Right cardiac atrium (tissue), 5 donors: Measurements from ENCODE around the gene RNF181. TPM values are rescaled to one million over a fixed set of nuclear protein-coding genes. Genes with fewer than 3 reads are reported as not detected.

ENCODE experiments used
- ATAC-seq, 2 donors: fragments of 200-7000 bp; cut with Tn5 transposase; one replicate each; pipeline versions ENCODE4 v1.8.0 to v1.9.1; 2020; ENCODE audit warnings: moderate library complexity in 2 of 2, mild to moderate bottlenecking in 1 of 2
- DNase-seq, 3 donors: peaks; one replicate each; pipeline ENCODE4 v3.0.0-alpha.2; 2020
- H3K27ac ChIP-seq: one replicate; pipeline ENCODE4 v1.5.1; 2013; ENCODE audit warnings: mild to moderate bottlenecking, low read length, control low read depth, moderate library complexity
- H3K27me3 ChIP-seq: one replicate; pipeline ENCODE4 v1.6.1; 2013; ENCODE audit not compliant: control insufficient read depth, insufficient read depth
- H3K4me1 ChIP-seq: one replicate; pipeline ENCODE4 v1.6.1; 2013; ENCODE audit warnings: low read length; ENCODE audit not compliant: control insufficient read depth, insufficient read depth
- H3K4me3 ChIP-seq: one replicate; pipeline ENCODE4 v1.5.1; 2013; ENCODE audit warnings: low read length, control low read depth
- H3K9me3 ChIP-seq: one replicate; pipeline ENCODE4 v1.6.1; 2013; ENCODE audit warnings: low read length; ENCODE audit not compliant: control insufficient read depth
- WGBS: extraction: QIAGEN DNeasy Blood & Tissue Kit; methylation state at CpG from one replicate; pipeline ENCODE4 v1.1.7; 2013; 5-methylcytosine and 5-hydroxymethylcytosine counted together
- intact Hi-C, 4 donors: fragments of 100-400 bp; cut with DNase I; formaldehyde crosslinking; loops; one replicate each; pipeline versions ENCODE4 v1.11.0 to v1.14.0; 2022 to 2023
- long read RNA-seq, 4 donors: library from polyadenylated mRNA; unstranded; transcript quantifications; one replicate each; pipeline ENCODE4 v2.0.0, GENCODE V29; 2020 to 2021
- polyA plus RNA-seq: library from polyadenylated mRNA; stranded (reverse); fragments of 200-250 nt; gene quantifications from one replicate; pipeline ENCODE4 v1.2.3, GENCODE V29; 2013
- total RNA-seq, 4 donors: library from RNA; stranded (reverse); fragmentation: NEBNext Ultra II Directional; extraction: Animal tissue kit (Norgen Biotek cat#: 25700); gene quantifications; one replicate each; pipeline ENCODE4 v1.2.1, GENCODE V29; 2021
- donor health status: healthy with polysubstance abuse.
- donor health status: DM: no; HTN: yes; CAD: no.
- donor health status: DM: no; HTN: no; CAD: no.
- donor health status: DM: no; HTN: yes; CAD: no; lungs with severe emphysema.
- donor health status: DM: yes; HTN: yes; CAD: no.

Gene RNF181, protein sequence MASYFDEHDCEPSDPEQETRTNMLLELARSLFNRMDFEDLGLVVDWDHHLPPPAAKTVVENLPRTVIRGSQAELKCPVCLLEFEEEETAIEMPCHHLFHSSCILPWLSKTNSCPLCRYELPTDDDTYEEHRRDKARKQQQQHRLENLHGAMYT
- total RNA-seq (100 to 1,000 TPM in 2 of 4 donors, 10 to 100 TPM in 2; 96.1 to 111 (median 102) TPM), polyA plus RNA-seq (169 TPM)
- long read RNA-seq, donor 1, transcript RNF181-201 (5 exons, 569 nt) = major isoform, 31 of 39 reads
- long read RNA-seq, donor 1, partial matches to known transcripts = 0 of 39 reads
- long read RNA-seq, donor 1, other reads (novel, unspliced or antisense) = 5 of 39 reads
- long read RNA-seq, donor 2, transcript RNF181-201 (5 exons, 569 nt) = major isoform, 30 of 37 reads
- long read RNA-seq, donor 2, partial matches to known transcripts = 0 of 37 reads
- long read RNA-seq, donor 2, other reads (novel, unspliced or antisense) = 6 of 37 reads
- long read RNA-seq, donor 3, transcript RNF181-201 (5 exons, 569 nt) = major isoform, 21 of 31 reads
- long read RNA-seq, donor 3, partial matches to known transcripts = 1 of 31 reads
- long read RNA-seq, donor 3, other reads (novel, unspliced or antisense) = 6 of 31 reads
- long read RNA-seq, donor 4, transcript RNF181-201 (5 exons, 569 nt) = major isoform, 11 of 14 reads
- long read RNA-seq, donor 4, partial matches to known transcripts = 0 of 14 reads
- long read RNA-seq, donor 4, other reads (novel, unspliced or antisense) = 2 of 14 reads

DNA sequence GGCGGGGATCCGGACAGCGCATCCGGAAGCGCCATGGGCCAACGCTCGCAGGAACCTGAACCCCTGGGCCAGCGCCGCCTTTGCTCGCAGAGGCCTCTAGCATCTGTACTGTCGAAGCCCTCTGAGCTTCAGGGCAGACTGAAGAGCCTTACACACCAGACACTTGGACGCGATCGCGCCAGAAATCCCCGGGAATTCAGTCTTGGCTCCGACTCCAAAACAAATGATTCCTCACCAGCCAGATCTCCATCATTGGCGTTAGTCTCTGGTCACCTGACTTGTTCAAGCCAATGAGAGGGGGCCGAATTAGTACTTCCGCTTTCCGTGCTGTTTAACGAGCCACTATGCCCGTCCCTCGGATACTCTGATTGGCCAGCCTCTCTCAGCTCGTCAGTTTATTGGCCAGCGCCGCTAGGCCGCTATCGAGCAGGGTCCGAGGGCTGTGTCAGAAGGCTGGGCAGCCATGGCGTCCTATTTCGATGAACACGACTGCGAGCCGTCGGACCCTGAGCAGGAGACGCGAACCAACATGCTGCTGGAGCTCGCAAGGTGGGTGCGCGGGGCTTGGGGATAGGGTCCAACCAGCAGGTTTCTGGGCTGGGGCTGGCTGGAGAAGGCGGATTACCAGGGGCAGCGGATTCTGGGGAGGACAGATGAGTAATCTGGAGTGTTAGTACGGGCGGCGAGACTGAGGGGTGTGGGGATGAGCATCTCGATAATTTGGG, at the start of gene RNF181:
TSS of gene RNF181 (plus strand) at position 445 of the 725 bp plus-strand sequence. CDS start at position 464, 19 bp downstream.
- intact Hi-C loops = no loop called here
- under 1% methylated on average over 47 of the region's 47 CpGs for WGBS
- H3K4me1 ChIP-seq = peaks cover 16% of the 10 kb centered on the region

DNA sequence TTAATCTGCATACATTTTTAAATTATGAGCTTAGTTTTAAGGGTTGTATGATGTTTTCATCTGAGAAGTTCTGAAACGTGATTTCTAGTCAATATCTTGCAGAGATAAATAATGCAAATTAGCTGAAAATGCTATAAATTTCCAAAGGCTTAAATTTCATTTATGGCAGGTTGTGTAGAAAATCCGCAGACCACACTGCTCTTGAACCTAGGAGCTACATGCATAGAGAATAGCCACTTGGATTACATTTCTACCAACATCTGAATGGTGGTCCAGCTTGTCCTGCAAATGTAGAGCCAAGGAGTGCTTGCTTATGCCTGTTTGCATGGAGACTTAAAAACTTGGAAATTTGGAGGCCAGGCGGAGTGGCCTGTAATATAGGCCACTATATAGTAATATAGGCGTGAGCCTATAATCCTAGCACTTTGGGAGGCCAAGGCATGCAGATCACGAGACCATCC, 49.7 kb upstream of the RNF181 start:
- H3K4me3 ChIP-seq = no peak overlapping the region
- intact Hi-C loops = no loop called here
- H3K27me3 ChIP-seq = no peaks in the 10 kb centered on the region
- 85% methylated on average over 5 of the region's 5 CpGs for WGBS
- H3K27ac ChIP-seq = no peak overlapping the region
- peaks cover 2% of the 10 kb centered on the region for H3K4me1 ChIP-seq
- no peaks in the 10 kb centered on the region for H3K9me3 ChIP-seq
- ATAC-seq (no peak), DNase-seq (no peak)

More for the DNA sequence above, at the start of gene RNF181:
- no peaks in the 10 kb centered on the region for H3K9me3 ChIP-seq
- DNase-seq (peak; percentile 95 to 97 (median 95)), ATAC-seq (peak; percentile 96 to 97)
- H3K4me3 ChIP-seq = peak within 1 kb of the TSS; percentile 73
- H3K27ac ChIP-seq = peak within 1 kb of the TSS; percentile 95
- H3K27me3 ChIP-seq = no peaks in the 10 kb centered on the region

DNA sequence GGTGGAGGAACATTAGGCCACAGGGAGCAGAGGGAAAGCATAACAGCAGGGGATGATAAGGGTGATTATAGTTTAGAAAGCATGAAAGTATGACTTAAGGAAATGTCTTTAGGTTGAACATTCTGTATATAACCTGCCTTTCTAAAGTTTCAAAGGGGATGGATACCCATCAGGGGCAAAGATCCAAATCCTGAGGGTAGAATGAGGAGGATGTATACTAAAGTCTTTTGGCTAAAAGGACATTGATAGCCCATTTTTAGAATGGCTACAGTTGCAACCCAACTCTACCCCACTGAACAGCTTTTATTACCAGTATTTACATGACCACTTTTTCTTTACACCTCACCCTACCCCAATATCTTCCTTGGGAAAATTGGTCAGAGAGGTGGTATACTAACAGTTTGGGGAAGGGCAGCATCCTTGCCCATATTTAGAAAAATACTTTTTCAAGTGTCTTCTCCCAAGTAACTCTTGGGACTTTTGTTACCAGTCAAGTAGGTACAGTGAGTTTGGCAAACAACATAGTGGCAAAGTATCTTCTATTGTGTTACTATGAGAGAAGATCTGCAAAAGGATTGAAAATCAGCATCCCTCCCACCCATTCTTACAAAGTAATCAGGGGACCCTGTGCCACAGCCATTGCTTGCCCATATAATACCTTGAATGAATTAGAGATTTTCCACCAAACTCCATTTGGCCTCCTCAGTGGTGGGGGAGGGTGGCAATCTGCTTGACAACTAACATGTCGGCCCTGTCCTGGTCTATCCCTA, 48.3 kb upstream of the RNF181 start:
- H3K27ac ChIP-seq = no peak overlapping the region
- peak in 1 of 2 donors; percentile 5 for ATAC-seq
- DNase-seq = no peak

DNA sequence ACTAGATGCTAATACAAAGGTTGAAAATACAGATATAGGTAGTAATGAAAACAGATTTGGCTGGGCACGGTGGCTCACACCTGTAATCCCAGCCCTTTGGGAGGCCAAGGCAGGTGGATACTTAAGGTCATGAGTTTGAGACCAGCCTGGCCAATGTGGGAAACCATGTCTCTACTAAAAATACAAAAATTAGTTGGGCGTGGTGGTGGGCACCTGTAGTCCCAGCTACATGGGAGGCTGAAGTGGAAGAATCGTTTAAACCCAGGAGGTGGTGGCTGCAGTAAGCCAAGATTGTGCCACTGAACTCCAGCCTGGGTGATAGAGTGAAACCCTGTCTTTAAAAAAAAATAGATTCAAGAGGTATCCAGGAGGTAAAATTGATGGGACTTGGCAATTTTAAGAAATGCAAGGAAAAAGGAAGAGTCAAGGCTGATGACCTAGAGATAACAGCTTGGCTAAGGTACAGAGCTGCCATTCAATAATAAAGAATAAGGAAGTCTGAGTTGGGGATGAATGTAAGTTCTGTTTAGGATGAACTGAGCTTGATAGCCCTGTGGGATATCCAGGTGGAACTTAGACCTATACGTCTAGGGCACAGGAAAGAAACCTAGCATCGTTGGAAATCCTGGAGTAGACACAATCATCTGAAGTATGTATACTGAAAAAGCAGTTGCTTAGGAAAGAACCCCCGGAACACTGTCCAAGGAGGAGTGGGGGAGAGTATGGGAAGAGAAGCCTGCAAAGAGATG, 47.5 kb upstream of the RNF181 start:
- DNase-seq (no peak), ATAC-seq (no peak)
- H3K27me3 ChIP-seq = no peaks in the 10 kb centered on the region
- no peak overlapping the region for H3K4me3 ChIP-seq
- no peak overlapping the region for H3K27ac ChIP-seq
- H3K9me3 ChIP-seq = no peaks in the 10 kb centered on the region
- H3K4me1 ChIP-seq = no peaks in the 10 kb centered on the region
- WGBS = 75% methylated on average over 6 of the region's 6 CpGs
- intact Hi-C loops = no loop called here

More for the DNA sequence above, 48.3 kb upstream of the RNF181 start:
- Histone ChIP-seq H3K4me3 (no peak overlapping the region), H3K4me1 (no peaks in the 10 kb centered on the region), H3K27me3 (no peaks in the 10 kb centered on the region), H3K9me3 (no peaks in the 10 kb centered on the region)
- intact Hi-C loops = no loop called here
- WGBS = 71% methylated on average over 1 of the region's 1 CpG

DNA sequence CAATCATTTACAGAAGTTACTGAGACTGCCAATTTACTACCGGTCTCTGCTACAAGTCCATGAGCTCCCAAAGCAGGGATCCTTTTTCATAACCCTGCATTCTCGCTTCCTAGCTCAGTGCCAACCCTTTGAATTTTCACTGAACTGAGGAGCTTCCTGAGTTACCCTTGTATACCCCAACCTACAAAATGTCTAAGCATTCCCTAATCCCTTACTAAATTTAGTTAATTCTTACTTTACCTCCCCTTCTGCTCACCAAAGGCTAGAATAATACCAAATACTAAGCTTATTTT, 47.0 kb upstream of the RNF181 start:
- Histone ChIP-seq H3K27ac (no peak overlapping the region), H3K27me3 (no peaks in the 10 kb centered on the region), H3K9me3 (no peaks in the 10 kb centered on the region), H3K4me3 (no peak overlapping the region), H3K4me1 (no peaks in the 10 kb centered on the region)
- intact Hi-C loops = no loop called here
- no peak for ATAC-seq
- 66% methylated on average over 2 of the region's 2 CpGs for WGBS
- DNase-seq = no peak

DNA sequence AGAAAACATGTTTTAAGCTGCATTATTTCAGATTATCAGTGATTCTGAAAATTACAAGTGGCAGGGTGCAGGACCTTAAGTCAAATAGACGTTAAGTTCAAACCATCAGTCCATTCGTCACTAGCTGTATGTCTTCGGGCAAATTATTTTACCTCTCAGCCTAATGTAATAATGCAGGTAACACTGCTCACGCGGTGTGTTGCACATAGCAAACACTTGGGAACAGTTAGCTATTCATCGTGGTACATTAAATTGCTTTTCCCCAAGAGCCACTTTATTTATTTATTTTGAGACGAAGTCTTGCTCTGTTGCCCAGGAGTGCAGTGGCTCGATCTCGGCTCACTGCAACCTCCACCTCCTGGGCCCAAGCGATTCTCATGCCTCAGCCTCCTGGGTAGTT, 46.5 kb upstream of the RNF181 start:
- H3K27me3 ChIP-seq = no peaks in the 10 kb centered on the region
- H3K27ac ChIP-seq = no peak overlapping the region

DNA sequence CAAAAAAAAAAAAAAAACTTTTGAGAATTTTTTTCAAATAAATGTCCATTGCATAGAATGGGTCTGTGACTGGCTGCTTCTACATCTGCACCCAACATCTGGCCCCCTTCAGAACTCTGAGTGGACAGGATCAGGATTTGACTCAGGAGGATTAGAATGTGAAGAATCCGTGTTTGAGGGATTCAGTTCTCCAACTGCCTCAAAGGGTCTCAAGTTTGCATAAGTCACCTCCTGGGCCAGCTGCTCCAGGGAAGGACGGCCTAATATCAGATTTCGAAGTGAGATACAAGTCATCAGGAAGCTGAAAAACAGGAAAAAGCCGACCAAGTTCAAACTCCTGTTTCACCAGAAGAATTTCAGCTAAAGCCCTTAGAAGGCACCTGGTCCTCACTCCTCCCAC, 45.7 kb upstream of the RNF181 start:
- no peaks in the 10 kb centered on the region for H3K27me3 ChIP-seq
- ATAC-seq (no peak), DNase-seq (no peak)
- no peaks in the 10 kb centered on the region for H3K9me3 ChIP-seq
- no peak overlapping the region for H3K27ac ChIP-seq
- 49% methylated on average over 4 of the region's 4 CpGs for WGBS
- intact Hi-C loops = loop anchor here in 1 of 4 donors (2.0 kb wide), 1 partner anchor 129 kb away; no protein-coding TSS in a partner anchor
- H3K4me3 ChIP-seq = no peak overlapping the region
- H3K4me1 ChIP-seq = no peaks in the 10 kb centered on the region

More for the DNA sequence above, 46.5 kb upstream of the RNF181 start:
- H3K4me3 ChIP-seq = no peak overlapping the region
- 92% methylated on average over 10 of the region's 10 CpGs for WGBS
- no peak for ATAC-seq
- H3K4me1 ChIP-seq = no peaks in the 10 kb centered on the region
- no peaks in the 10 kb centered on the region for H3K9me3 ChIP-seq
- intact Hi-C loops = no loop called here
- DNase-seq = no peak

DNA sequence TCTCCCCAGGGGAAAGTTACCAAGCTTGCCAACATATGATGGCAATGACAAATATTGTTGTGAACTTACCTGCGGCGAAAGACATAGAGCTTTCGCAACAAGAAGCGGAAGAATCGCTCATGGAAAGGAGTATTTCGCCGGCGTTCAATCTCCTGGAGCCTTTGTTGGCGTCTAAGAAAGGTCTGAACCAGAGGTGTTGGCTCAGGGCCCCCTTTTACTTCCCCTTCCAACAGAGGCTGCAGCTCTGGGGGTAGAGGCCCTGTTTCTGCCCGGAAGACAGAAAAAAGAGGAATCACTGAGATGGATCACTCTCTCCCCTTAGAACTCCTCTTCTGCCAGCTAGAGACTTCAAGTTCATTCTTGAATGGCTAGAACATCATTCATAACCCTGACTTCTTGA, 45.1 kb upstream of the RNF181 start:
- WGBS = 78% methylated on average over 10 of the region's 10 CpGs
- ATAC-seq (no peak), DNase-seq (no peak)
- Histone ChIP-seq H3K4me3 (no peak overlapping the region), H3K27ac (no peak overlapping the region), H3K4me1 (no peaks in the 10 kb centered on the region), H3K27me3 (no peaks in the 10 kb centered on the region), H3K9me3 (no peaks in the 10 kb centered on the region)
- intact Hi-C loops = loop anchor here in 1 of 4 donors (2.0 kb wide), 1 partner anchor 130 kb away; no protein-coding TSS in a partner anchor

DNA sequence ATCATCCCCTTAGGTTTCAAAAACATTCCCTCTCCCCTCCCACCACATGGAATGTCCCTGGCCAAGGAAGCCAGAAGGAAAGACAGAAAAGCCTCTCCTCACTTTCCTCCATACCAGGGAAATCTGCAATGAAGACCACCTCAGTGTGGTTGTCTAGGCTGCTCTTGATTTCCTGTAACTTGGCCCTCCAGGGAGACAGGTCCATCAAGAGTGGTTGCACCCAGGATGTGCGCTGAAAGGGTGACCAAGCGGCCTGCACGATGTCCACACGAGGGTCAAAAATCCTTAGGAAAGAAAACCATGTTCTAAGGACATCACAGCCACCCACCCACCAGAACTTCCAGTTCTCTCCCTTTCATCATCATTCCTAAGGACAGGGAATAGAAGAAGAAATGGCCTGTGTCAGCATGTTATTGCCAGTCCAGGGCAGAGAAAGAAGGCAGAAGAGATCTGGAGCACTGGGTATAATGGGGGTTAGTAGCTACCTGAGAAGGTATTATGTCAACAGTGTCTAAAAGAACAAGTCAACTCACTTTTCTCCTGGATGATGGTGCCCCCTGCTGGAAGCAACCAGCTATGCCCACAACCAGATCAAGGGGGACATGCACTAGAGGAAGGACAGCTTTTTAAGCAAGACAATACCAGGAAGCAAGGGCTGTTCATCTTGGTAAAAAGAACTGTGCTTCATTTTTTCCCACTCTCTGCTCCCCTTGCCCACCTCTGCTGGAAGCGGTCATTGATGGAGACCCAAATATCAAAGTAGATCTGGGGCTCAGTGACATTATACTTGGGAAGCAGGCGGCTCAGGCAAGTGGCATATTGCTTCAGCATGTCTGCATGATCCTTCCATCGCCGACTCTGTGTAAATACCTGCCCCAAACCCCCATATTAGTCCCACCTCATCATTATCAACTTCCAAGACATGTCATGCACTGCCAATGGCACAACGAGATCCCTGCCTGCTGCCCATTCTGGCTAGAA, 43.6 kb upstream of the RNF181 start:
- H3K4me1 ChIP-seq = no peaks in the 10 kb centered on the region
- H3K27ac ChIP-seq = no peak overlapping the region
- H3K9me3 ChIP-seq = no peaks in the 10 kb centered on the region
- H3K27me3 ChIP-seq = no peaks in the 10 kb centered on the region
- DNase-seq (peak; percentile 71 to 88 (median 87)), ATAC-seq (peak; percentile 68 to 69)
- 68% methylated on average over 9 of the region's 9 CpGs for WGBS
- intact Hi-C loops = loop anchor here (2.0 kb wide), 1 partner anchor 131 kb away; no protein-coding TSS in a partner anchor
- no peak overlapping the region for H3K4me3 ChIP-seq
